GM04503 (cell line): ENCODE measurements around the gene SYNPO2.
"Not testable (repeated sequence)": the region's sequence is repeated elsewhere in the genome, so short reads cannot be mapped to it uniquely, and the experiment has no call there.

ENCODE experiments used
- DNase-seq: peaks from one replicate; pipeline ENCODE4 v3.0.0-alpha.2; 2012; ENCODE audit warnings: low read depth

Gene SYNPO2

GRCh38 chr4:118888666-118889311, at the start of gene SYNPO2:
SYNPO2 (plus strand) TSS chr4:118888854; CDS start chr4:118889037, 183 bp downstream.
- DNase-seq = no peak

- DNase-seq = no peak
Measured at GRCh38 chr4:118839221-118839927, 49.3 kb upstream of the SYNPO2 start.

- DNase-seq = no peak
Measured at GRCh38 chr4:118842055-118842454, 46.6 kb upstream of the SYNPO2 start.

GRCh38 chr4:118843237-118843636, 45.4 kb upstream of the SYNPO2 start:
- no peak for DNase-seq

- DNase-seq = no peak
Measured at GRCh38 chr4:118845552-118846050, 43.1 kb upstream of the SYNPO2 start.

- no peak for DNase-seq
Measured at GRCh38 chr4:118846979-118847378, 41.7 kb upstream of the SYNPO2 start.

- no peak for DNase-seq
Measured at GRCh38 chr4:118848242-118848641, 40.4 kb upstream of the SYNPO2 start.

- no peak for DNase-seq
Measured at GRCh38 chr4:118848901-118849300, 39.8 kb upstream of the SYNPO2 start.

GRCh38 chr4:118849867-118850487, 38.7 kb upstream of the SYNPO2 start:
- DNase-seq = no peak

- DNase-seq = no peak
Measured at GRCh38 chr4:118850488-118851173, 38.0 kb upstream of the SYNPO2 start.

GRCh38 chr4:118857760-118858159, 30.9 kb upstream of the SYNPO2 start:
- no peak for DNase-seq

- no peak for DNase-seq
Measured at GRCh38 chr4:118858779-118859178, 29.9 kb upstream of the SYNPO2 start.

- no peak for DNase-seq
Measured at GRCh38 chr4:118865091-118865708, 23.5 kb upstream of the SYNPO2 start.

GRCh38 chr4:118866442-118866841, 22.2 kb upstream of the SYNPO2 start:
- DNase-seq = no peak

- no peak for DNase-seq
Measured at GRCh38 chr4:118867311-118868067, 21.2 kb upstream of the SYNPO2 start.

GRCh38 chr4:118869808-118870342, 18.8 kb upstream of the SYNPO2 start:
- no peak for DNase-seq

GRCh38 chr4:118872181-118872580, 16.5 kb upstream of the SYNPO2 start:
- no peak for DNase-seq

- no peak for DNase-seq
Measured at GRCh38 chr4:118877797-118878196, 10.9 kb upstream of the SYNPO2 start.

- DNase-seq = not testable (repeated sequence)
Measured at GRCh38 chr4:118878507-118878906, 10.1 kb upstream of the SYNPO2 start.

GRCh38 chr4:118879409-118879808, 9.2 kb upstream of the SYNPO2 start:
- no peak for DNase-seq
